Osteoblast (primary cell): ENCODE measurements around the gene EXOC1. TPM values are rescaled to one million over a fixed set of nuclear protein-coding genes. Genes with fewer than 3 reads are reported as not detected.

Experiments
- DNase-seq: peaks from one replicate; pipeline ENCODE4 v3.0.0; 2011; ENCODE audit warnings: low spot score, mixed read lengths; ENCODE audit not compliant: insufficient read length; ENCODE audit errors: missing footprints
- H2AFZ ChIP-seq: 2 replicates; pipeline ENCODE4 v1.6.0; 2011; ENCODE audit warnings: mild to moderate bottlenecking, low read length
- H3K27ac ChIP-seq: 2 replicates; pipeline ENCODE4 v1.5.1; 2011; ENCODE audit warnings: mild to moderate bottlenecking, low read depth, low read length, moderate library complexity
- H3K27me3 ChIP-seq: 2 replicates; pipeline ENCODE4 v1.6.0; 2012; ENCODE audit warnings: mild to moderate bottlenecking, control low read depth, inconsistent platforms, low read length, moderate library complexity; ENCODE audit not compliant: insufficient read depth
- H3K36me3 ChIP-seq: 2 replicates; pipeline ENCODE4 v1.5.1; 2011; ENCODE audit warnings: mild to moderate bottlenecking, low read length, control low read depth, moderate library complexity; ENCODE audit not compliant: insufficient read depth
- H3K4me1 ChIP-seq: 2 replicates; pipeline ENCODE4 v1.5.1; 2011; ENCODE audit warnings: mild to moderate bottlenecking, low read length, control low read depth, moderate library complexity; ENCODE audit not compliant: insufficient read depth
- H3K4me2 ChIP-seq: 2 replicates; pipeline ENCODE4 v1.6.0; 2011; ENCODE audit warnings: mild to moderate bottlenecking, low read length; ENCODE audit not compliant: insufficient read depth
- H3K4me3 ChIP-seq: fragments of 200-600 bp; sonication (generic); 3 replicates; pipeline ENCODE4 v1.5.1; 2012; ENCODE audit warnings: mild to moderate bottlenecking, low read length, inconsistent platforms; ENCODE audit not compliant: insufficient read depth
- H3K79me2 ChIP-seq: 2 replicates; pipeline ENCODE4 v1.6.0; 2012; ENCODE audit warnings: mild to moderate bottlenecking, low read length, control low read depth, inconsistent platforms; ENCODE audit not compliant: insufficient read depth
- H3K9me3 ChIP-seq: 2 replicates; pipeline ENCODE4 v1.5.1; 2011; ENCODE audit warnings: low read depth, low read length, control low read depth
- H4K20me1 ChIP-seq: 2 replicates; pipeline ENCODE4 v1.6.0; 2012; ENCODE audit warnings: mild to moderate bottlenecking, low read length, control low read depth; ENCODE audit not compliant: insufficient read depth
- CTCF ChIP-seq: IDR thresholded peaks from 2 replicates; pipeline ENCODE4 v1.5.1; 2011; ENCODE audit warnings: mild to moderate bottlenecking, low read depth, low read length, moderate library complexity; ENCODE audit errors: extremely low read depth
- total RNA-seq: library from RNA; depleted of rRNA; stranded (reverse); fragments of >200 nt; gene quantifications from 2 replicates; pipeline ENCODE4 v1.2.3, GENCODE V29; 2012

Gene EXOC1
- total RNA-seq, 1 donor, result 48.9 TPM

- Histone ChIP-seq H3K4me2 (no peak overlapping the region), H4K20me1 (no peaks in the 10 kb centered on the region), H3K27ac (no peak overlapping the region), H3K27me3 (no peaks in the 10 kb centered on the region), H3K4me3 (no peak overlapping the region), H3K79me2 (no peaks in the 10 kb centered on the region), H3K4me1 (peaks cover 9% of the 10 kb centered on the region), H3K36me3 (no peaks in the 10 kb centered on the region), H3K9me3 (no peaks in the 10 kb centered on the region), H2AFZ (no peak overlapping the region)
- no peak for TF ChIP-seq CTCF
- DNase-seq, result no peak
These were observed 54.0 kb downstream of the EXOC1 start for GRCh38 chr4:55907469-55907868.

- no peaks in the 10 kb centered on the region for H3K27me3 ChIP-seq
- no peaks in the 10 kb centered on the region for H3K9me3 ChIP-seq
- H3K4me1 ChIP-seq, result peaks cover 9% of the 10 kb centered on the region
- H3K27ac ChIP-seq, result no peak overlapping the region
- no peaks in the 10 kb centered on the region for H3K79me2 ChIP-seq
- no peak overlapping the region for H3K4me2 ChIP-seq
- no peak overlapping the region for H3K4me3 ChIP-seq
- DNase-seq, result no peak
- H3K36me3 ChIP-seq, result no peaks in the 10 kb centered on the region
- H4K20me1 ChIP-seq, result no peaks in the 10 kb centered on the region
- no peak overlapping the region for H2AFZ ChIP-seq
- TF ChIP-seq CTCF, result no peak
These were observed 56.7 kb downstream of the EXOC1 start for GRCh38 chr4:55910140-55910539.

- Histone ChIP-seq H3K4me2 (no peak overlapping the region), H3K36me3 (no peaks in the 10 kb centered on the region), H3K27me3 (no peaks in the 10 kb centered on the region), H2AFZ (no peak overlapping the region), H3K27ac (no peak overlapping the region), H3K79me2 (no peaks in the 10 kb centered on the region), H4K20me1 (no peaks in the 10 kb centered on the region), H3K4me3 (no peak overlapping the region), H3K9me3 (no peaks in the 10 kb centered on the region), H3K4me1 (peaks cover 4% of the 10 kb centered on the region)
- no peak for TF ChIP-seq CTCF
- no peak for DNase-seq
These were observed 58.8 kb downstream of the EXOC1 start for GRCh38 chr4:55912249-55912648.

- peak; percentile 19 for DNase-seq
- no peak overlapping the region for H3K4me2 ChIP-seq
- no peaks in the 10 kb centered on the region for H3K27me3 ChIP-seq
- no peaks in the 10 kb centered on the region for H3K36me3 ChIP-seq
- H4K20me1 ChIP-seq, result no peaks in the 10 kb centered on the region
- peaks cover 7% of the 10 kb centered on the region for H3K4me1 ChIP-seq
- no peak for TF ChIP-seq CTCF
- no peak overlapping the region for H3K4me3 ChIP-seq
- no peaks in the 10 kb centered on the region for H3K9me3 ChIP-seq
- peak overlapping the region; percentile 17 for H3K27ac ChIP-seq
- no peaks in the 10 kb centered on the region for H3K79me2 ChIP-seq
- peak overlapping the region; percentile 60 for H2AFZ ChIP-seq
These were observed 67.1 kb downstream of the EXOC1 start for GRCh38 chr4:55920571-55920970.
